GM10847 (cell line): ENCODE results near the gene MARCHF3.

ENCODE experiments used
- POLR2A ChIP-seq: IDR thresholded peaks from 2 replicates; pipeline ENCODE4 v1.6.1; 2011; ENCODE audit not compliant: insufficient read length; ENCODE audit errors: extremely low read depth

The MARCHF3 gene

DNA sequence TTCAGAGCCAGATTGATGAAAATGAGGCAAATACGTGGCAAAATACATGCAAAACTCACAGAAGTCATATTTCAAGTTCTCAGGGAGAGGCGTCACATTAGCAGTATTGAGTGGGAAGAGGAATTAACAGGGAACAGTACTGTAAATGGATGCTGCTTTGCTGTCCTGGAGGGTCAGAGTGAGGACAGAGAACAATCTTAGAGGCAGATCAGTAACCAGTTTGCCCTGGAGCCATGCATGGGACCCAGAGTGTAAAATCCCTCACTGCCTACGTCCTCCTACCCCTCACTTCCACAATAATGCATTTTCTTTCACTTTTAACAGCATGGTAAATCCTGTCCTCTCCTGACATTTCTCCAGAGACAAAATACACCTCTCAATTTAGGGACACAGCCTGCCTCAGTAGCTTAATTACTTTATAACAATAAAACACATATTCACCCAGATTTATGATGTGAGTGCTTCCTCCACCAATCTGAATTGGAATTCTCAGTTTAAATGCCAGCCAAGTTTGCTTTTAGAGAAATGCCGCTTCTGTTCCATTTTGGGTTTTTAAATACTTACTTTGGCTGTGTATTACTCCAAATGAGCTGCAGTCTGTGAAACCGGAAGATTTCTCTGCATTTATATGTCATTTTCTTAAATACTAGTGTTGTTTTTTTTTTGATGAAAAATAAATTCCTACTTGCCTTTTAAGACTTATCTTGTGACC, 183.5 kb downstream of the MARCHF3 start:
- no peak for TF ChIP-seq POLR2A

DNA sequence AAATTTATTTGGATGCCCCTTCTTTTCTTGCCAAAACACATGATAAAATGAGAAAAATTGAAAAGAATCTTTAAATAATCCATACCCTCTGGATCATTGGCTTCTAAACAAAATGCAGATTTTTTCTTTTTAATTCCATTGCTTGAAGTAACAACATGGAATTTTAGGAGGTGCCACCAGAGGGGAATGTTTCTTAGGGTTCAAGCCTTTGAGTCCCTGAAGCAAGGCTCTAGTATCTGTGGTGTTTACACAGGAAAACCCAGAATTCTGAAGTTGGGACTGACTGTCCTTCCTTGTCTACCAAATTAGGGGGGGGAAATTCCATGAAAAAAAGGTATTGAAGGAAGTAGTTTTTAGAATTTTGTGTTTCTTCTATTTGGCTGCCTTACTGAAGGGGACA, 184.0 kb downstream of the MARCHF3 start:
- TF ChIP-seq POLR2A, result no peak

DNA sequence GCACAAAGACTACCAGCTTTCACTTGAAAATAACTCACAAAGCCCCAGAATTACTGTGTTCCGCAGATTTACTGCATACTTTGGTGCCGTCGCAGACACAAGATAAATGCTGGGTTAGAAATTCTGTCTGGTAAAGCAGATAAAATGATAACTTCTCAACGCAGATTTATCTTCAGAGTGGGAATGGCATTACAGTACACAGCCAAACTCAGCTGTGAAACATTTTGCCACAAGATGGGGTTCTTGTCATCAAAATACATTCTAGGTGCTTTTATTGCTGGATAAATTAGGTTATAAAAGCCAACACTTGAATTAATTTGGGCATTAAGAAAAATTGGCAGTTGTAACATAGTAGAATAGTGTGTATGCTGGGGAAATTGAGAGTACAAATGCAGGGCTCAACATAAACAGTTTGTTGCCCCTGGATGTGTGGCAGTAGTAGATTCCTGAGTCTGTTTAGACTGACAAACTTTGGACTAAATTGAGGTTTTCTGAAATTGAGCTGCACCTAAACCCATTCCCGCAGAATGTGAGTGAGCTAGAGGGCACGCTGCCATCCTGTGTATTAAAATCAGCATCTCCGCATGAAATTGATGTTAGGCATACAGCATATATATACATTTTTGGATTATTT, 192.3 kb downstream of the MARCHF3 start:
- TF ChIP-seq POLR2A, result no peak

DNA sequence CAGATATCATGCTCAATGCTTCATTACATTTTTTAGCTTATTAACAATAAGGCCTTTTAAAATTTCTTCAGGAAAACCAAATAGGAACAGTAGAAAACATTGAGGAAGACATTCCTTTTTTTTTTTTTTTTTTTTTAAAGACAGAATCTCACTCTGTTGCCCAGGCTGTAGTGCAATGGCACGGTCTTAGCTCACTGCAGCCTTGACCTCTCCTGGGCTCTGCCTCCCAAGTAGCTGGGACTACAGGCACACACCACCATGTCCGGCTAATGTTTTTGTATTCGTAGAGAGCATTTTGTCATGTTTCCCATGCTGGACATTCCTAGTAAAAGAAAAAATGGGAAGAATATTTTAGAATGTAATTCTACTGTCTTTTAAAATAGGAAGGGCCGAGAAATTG, 193.1 kb downstream of the MARCHF3 start:
- TF ChIP-seq POLR2A, result no peak

DNA sequence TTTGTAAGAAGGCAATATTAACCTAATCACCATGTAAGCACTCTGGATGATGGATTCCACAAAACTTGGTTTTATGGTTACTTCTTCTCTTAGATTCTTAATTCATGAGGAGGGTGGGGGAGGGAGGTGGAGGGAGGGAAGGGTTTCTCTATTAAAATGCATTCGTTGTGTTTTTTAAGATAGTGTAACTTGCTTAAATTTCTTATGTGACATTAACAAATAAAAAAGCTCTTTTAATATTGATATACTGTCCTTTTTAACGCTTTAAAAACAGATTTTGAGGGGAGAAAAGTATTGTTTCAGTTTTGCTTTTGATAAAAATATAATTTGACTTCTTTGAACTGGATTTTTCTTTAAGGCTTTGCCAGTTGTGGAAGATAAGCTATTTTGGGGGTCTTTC, 193.6 kb downstream of the MARCHF3 start:
- TF ChIP-seq POLR2A, result no peak

DNA sequence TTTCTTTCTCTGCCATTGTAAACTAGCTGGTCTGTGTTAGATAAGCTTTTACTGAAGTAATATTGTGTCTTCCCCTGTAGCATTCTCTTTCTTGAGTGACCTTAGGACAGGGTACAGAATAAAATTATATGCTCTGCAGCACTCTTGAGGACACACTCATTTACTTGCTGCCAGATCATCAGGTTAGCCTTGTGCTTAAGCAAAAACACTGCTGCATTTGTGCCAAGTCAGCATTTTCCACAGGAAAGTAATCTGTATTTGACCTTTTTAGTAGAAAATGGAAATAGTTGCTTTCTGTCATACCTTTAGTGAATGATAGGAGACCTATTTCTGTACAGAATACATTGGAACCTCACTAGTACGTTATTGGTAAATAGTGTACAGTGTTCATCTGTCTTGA, 199.2 kb downstream of the MARCHF3 start:
- no peak for TF ChIP-seq POLR2A

DNA sequence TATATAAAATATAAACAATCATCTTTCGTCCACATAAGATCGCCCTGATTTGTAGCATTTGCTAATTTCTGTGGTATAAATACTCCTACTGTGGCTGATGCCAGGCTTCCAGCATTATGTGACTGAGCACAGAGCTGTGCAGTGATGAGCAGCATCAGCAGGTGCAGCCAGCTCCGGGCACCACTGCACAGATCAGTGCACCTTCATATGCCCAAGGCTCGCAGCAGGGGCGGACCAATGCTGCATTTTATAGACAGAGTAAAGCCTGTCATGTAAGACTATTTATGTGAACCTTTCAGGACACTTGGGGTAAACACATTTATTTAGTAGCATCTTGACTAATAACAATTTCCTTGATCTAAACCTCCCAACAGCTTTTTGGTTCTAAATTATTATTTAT, 200.3 kb downstream of the MARCHF3 start:
- no peak for TF ChIP-seq POLR2A

DNA sequence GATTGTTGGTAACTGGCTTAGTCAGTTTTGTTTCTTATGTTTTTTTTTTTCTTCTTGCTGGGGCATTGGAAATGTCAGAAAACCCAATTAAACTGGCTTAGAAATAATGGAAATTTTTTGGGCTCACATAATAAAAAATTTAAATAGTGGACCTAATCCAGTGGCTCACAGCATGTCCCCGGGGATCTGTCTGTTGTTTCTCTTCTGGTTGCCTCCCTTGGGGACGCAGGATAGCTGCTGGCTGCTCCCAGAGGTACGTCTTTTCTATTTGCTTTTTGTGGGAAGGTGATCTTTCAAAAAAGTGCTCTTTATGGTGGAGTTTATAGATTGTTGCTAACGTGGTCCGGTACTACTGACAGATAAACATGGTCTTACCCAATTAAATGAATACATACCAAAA, 201.3 kb downstream of the MARCHF3 start:
- TF ChIP-seq POLR2A, result no peak

DNA sequence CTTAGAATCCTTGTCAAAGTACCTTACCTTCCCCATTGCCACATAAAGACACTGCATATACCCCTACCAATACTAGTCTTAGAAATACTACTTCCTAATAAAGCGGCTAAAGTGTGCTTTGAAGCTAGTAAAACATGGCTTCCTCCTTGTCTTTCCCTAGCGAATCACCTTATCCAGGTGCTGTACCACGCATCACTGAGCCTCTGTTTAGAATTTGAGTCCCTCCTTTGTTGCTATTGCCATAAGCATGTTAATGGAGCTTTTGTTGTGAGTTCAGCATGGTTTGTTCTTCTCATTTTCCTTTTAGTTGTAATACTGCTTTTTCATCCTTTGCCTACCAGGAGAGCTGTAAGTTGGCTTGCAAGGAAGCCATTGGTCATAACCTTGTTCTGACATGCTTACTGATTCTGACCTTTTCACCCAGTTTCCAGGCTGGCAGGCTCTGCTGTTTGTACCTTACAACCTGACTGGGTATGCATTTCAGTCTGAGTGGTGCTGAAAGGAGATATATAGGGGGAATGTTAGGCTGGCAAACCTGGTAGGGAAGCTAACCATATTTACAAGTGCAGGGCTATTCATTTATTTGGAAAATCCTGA, 203.6 kb downstream of the MARCHF3 start:
- no peak for TF ChIP-seq POLR2A

DNA sequence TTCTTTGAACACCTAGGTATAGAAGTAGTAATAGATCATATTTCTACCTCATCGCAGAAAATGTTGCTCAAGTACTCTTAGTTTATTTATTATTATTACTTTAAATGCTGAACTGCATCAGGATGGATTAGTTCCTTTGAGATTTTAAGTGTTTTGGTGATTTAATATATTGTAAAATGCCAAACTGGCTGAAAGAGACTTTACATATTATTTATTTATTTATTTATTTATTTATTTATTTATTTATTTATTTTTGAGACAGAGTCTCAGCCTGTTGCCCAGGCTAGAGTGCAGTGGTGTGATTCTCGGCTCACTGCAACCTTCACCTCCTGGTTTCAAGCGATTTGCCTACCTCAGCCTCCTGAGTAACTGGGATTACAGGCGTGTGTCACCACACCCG, 211.1 kb downstream of the MARCHF3 start:
- TF ChIP-seq POLR2A, result no peak

DNA sequence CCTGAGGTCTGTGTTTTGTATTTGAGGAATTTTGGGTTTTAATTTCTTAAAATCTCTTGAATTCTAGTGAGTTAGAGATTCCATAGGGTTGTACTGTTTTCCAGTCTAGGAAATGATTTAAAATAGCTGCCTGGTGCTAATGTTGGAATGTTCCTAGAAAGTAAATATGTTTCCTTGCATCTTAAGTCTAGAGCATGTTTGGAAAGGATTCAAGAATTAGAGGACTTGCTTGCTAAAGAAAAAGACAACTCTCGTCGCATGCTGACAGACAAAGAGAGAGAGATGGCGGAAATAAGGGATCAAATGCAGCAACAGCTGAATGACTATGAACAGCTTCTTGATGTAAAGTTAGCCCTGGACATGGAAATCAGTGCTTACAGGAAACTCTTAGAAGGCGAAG, 211.6 kb downstream of the MARCHF3 start:
- TF ChIP-seq POLR2A, result no peak
